GM19467 (cell line): ENCODE data around the gene NUPR1.
"Not testable (repeated sequence)": the region's sequence is repeated elsewhere in the genome, so short reads cannot be mapped to it uniquely, and the experiment has no call there.

Source experiments
- ATAC-seq: cut with Tn5 transposase; IDR thresholded peaks from one replicate; pipeline ENCODE4 v1.9.1; 2021; ENCODE audit warnings: mild to moderate bottlenecking, moderate library complexity; ENCODE audit not compliant: unreplicated experiment

The NUPR1 gene

GRCh38 chr16:28527985-28528384 lies 10.8 kb downstream of the NUPR1 start:
- ATAC-seq = no peak

GRCh38 chr16:28527100-28527785 lies 11.5 kb downstream of the NUPR1 start:
- not testable (repeated sequence) for ATAC-seq

- ATAC-seq = no peak
Measured at GRCh38 chr16:28526201-28527099, 12.3 kb downstream of the NUPR1 start.

GRCh38 chr16:28524681-28525171 lies 14.0 kb downstream of the NUPR1 start:
- ATAC-seq = no peak

GRCh38 chr16:28522792-28523191 lies 16.0 kb downstream of the NUPR1 start:
- ATAC-seq = no peak

GRCh38 chr16:28521436-28521835 lies 17.3 kb downstream of the NUPR1 start:
- no peak for ATAC-seq

- no peak for ATAC-seq
Measured at GRCh38 chr16:28520672-28521071, 18.1 kb downstream of the NUPR1 start.

GRCh38 chr16:28514246-28514645 lies 24.5 kb downstream of the NUPR1 start:
- no peak for ATAC-seq

- no peak for ATAC-seq
Measured at GRCh38 chr16:28513484-28514181, 25.1 kb downstream of the NUPR1 start.

GRCh38 chr16:28511801-28512789 lies 26.7 kb downstream of the NUPR1 start:
- no peak for ATAC-seq

- ATAC-seq = no peak
Measured at GRCh38 chr16:28511031-28511430, 27.7 kb downstream of the NUPR1 start.

- ATAC-seq = no peak
Measured at GRCh38 chr16:28505489-28506137, 33.2 kb downstream of the NUPR1 start.

- ATAC-seq = no peak
Measured at GRCh38 chr16:28504707-28505404, 33.9 kb downstream of the NUPR1 start.

GRCh38 chr16:28503470-28504259 lies 35.1 kb downstream of the NUPR1 start:
- no peak for ATAC-seq

- ATAC-seq = no peak
Measured at GRCh38 chr16:28502290-28502689, 36.5 kb downstream of the NUPR1 start.

- ATAC-seq = no peak
Measured at GRCh38 chr16:28501258-28502232, 37.2 kb downstream of the NUPR1 start.
